ENCODE data around the gene ATP11A. TPM values are rescaled to one million over a fixed set of nuclear protein-coding genes. Genes with fewer than 3 reads are reported as not detected.

Gene ATP11A
- total and polyA plus RNA-seq, 10 of the 15 experiments (the other 5 are each of a cell fraction or from before 2014, with no cell fraction given), result 1.4 to 69.6 (median 14.4) TPM

DNA sequence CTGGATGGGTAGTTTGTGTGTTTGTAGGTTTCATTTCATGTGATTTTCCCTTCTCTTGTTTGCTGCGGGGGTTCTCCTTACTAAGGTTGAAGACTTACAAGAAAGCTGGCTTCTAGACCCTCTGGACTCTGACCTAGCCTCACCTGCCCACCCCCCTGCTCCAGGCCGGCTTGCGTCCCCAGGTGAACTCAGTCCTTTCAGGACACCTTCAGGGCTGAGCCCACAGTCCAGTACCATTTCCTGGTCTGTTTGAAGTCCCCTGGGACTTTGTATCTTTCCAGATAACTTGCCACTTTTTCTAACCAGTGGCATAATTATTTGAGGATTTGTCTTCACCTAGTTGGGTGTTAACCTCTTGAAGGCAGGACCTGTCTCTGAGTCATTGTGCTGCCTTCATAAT lies 227.9 kb downstream of the ATP11A start:
- Histone ChIP-seq H3K9me3 (replicated peaks; ENCODE audit: control insufficient read depth, insufficient read depth, low read length) (no peaks in the 10 kb centered on the region), H4K20me1 (ENCODE audit: control insufficient read depth, insufficient read depth) (no peaks in the 10 kb centered on the region), H3K4me2 (ENCODE audit: control insufficient read depth, insufficient read depth) (no peak overlapping the region), H3K27ac (ENCODE audit: control insufficient read depth, insufficient read depth) (no peak overlapping the region), H3K4me3 (no peak overlapping the region), H3K79me2 (ENCODE audit: control insufficient read depth, insufficient read depth, low read length) (no peaks in the 10 kb centered on the region), H2AFZ (ENCODE audit: control insufficient read depth, low read depth, low read length) (no peak overlapping the region), H3K36me3 (ENCODE audit: control insufficient read depth in 2 of 2, insufficient read depth in 2 of 2, low read length in 1 of 2) (no peaks in the 10 kb centered on the region), H3K9ac (ENCODE audit: control insufficient read depth, insufficient read depth, low read length) (no peak overlapping the region), H3K4me1 (ENCODE audit: control insufficient read depth, insufficient read depth, low read length) (no peaks in the 10 kb centered on the region), H3K27me3 (replicated peaks in 1 of 2; ENCODE audit: control insufficient read depth in 2 of 2, insufficient read depth in 2 of 2, low read length in 1 of 2) (no peaks in the 10 kb centered on the region; a peak in 1 of 4 replicates)
- 52% methylated on average over 3 of the region's 3 CpGs for WGBS (ENCODE audit: insufficient coverage, insufficient replicate concordance, low lambda C conversion rate, missing lambda C conversion rate)
- BruUV-seq (replicated peaks), result no TSS peak
- DNase-seq (ENCODE audit: low read depth, low spot score), result no peak
- no peak for FAIRE-seq
- ATAC-seq, result no peak
- in situ Hi-C loops (cut with MboI), result no loop called here
- intact Hi-C loops (cut with micrococcal nuclease; ENCODE audit: unreplicated experiment), result no loop called here
- ChIA-PET CTCF (no interaction called here), POLR2A (no interaction called here), SMC1A (ENCODE audit: uncharacterized antibody, unreplicated experiment) (interaction anchor here (0.9 kb wide), 1 partner anchor 337 kb away, joined by 3 read pairs; no protein-coding TSS in a partner anchor), RAD21 (ENCODE audit: unreplicated experiment) (no interaction called here)
- TF ChIP-seq, protein P1, sequence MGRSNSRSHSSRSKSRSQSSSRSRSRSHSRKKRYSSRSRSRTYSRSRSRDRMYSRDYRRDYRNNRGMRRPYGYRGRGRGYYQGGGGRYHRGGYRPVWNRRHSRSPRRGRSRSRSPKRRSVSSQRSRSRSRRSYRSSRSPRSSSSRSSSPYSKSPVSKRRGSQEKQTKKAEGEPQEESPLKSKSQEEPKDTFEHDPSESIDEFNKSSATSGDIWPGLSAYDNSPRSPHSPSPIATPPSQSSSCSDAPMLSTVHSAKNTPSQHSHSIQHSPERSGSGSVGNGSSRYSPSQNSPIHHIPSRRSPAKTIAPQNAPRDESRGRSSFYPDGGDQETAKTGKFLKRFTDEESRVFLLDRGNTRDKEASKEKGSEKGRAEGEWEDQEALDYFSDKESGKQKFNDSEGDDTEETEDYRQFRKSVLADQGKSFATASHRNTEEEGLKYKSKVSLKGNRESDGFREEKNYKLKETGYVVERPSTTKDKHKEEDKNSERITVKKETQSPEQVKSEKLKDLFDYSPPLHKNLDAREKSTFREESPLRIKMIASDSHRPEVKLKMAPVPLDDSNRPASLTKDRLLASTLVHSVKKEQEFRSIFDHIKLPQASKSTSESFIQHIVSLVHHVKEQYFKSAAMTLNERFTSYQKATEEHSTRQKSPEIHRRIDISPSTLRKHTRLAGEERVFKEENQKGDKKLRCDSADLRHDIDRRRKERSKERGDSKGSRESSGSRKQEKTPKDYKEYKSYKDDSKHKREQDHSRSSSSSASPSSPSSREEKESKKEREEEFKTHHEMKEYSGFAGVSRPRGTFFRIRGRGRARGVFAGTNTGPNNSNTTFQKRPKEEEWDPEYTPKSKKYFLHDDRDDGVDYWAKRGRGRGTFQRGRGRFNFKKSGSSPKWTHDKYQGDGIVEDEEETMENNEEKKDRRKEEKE (IDR thresholded peaks at IDR 0.05), result no peak
- TF ChIP-seq NR2C1 (IDR thresholded peaks at IDR 0.05), result no peak
- TF ChIP-seq, protein P2, sequence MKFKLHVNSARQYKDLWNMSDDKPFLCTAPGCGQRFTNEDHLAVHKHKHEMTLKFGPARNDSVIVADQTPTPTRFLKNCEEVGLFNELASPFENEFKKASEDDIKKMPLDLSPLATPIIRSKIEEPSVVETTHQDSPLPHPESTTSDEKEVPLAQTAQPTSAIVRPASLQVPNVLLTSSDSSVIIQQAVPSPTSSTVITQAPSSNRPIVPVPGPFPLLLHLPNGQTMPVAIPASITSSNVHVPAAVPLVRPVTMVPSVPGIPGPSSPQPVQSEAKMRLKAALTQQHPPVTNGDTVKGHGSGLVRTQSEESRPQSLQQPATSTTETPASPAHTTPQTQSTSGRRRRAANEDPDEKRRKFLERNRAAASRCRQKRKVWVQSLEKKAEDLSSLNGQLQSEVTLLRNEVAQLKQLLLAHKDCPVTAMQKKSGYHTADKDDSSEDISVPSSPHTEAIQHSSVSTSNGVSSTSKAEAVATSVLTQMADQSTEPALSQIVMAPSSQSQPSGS (IDR thresholded peaks at IDR 0.05; ENCODE audit: low read length), result no peak
- TF ChIP-seq, protein P3, sequence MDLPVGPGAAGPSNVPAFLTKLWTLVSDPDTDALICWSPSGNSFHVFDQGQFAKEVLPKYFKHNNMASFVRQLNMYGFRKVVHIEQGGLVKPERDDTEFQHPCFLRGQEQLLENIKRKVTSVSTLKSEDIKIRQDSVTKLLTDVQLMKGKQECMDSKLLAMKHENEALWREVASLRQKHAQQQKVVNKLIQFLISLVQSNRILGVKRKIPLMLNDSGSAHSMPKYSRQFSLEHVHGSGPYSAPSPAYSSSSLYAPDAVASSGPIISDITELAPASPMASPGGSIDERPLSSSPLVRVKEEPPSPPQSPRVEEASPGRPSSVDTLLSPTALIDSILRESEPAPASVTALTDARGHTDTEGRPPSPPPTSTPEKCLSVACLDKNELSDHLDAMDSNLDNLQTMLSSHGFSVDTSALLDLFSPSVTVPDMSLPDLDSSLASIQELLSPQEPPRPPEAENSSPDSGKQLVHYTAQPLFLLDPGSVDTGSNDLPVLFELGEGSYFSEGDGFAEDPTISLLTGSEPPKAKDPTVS (IDR thresholded peaks at IDR 0.05; ENCODE audit: low read depth, low read length), result no peak
- TF ChIP-seq ZBED1 (IDR thresholded peaks at IDR 0.05; ENCODE audit: borderline replicate concordance), result no peak
- TF ChIP-seq NFYA (IDR thresholded peaks at IDR 0.05; ENCODE audit: borderline replicate concordance, low read depth, low read length), result no peak
- TF ChIP-seq, protein P4, sequence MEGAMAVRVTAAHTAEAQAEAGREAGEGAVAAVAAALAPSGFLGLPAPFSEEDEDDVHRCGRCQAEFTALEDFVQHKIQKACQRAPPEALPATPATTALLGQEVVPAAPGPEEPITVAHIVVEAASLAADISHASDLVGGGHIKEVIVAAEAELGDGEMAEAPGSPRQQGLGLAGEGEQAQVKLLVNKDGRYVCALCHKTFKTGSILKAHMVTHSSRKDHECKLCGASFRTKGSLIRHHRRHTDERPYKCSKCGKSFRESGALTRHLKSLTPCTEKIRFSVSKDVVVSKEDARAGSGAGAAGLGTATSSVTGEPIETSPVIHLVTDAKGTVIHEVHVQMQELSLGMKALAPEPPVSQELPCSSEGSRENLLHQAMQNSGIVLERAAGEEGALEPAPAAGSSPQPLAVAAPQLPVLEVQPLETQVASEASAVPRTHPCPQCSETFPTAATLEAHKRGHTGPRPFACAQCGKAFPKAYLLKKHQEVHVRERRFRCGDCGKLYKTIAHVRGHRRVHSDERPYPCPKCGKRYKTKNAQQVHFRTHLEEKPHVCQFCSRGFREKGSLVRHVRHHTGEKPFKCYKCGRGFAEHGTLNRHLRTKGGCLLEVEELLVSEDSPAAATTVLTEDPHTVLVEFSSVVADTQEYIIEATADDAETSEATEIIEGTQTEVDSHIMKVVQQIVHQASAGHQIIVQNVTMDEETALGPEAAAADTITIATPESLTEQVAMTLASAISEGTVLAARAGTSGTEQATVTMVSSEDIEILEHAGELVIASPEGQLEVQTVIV (IDR thresholded peaks at IDR 0.05; ENCODE audit: borderline replicate concordance, partially characterized antibody), result no peak
- TF ChIP-seq YY1 (IDR thresholded peaks at IDR 0.05; ENCODE audit: low read depth, low read length), result no peak
- no peak for TF ChIP-seq ZNF384 (IDR thresholded peaks at IDR 0.05; ENCODE audit: borderline replicate concordance, low read depth, low read length)
- TF ChIP-seq HDAC6 (IDR thresholded peaks at IDR 0.05; ENCODE audit: unreplicated experiment), result no peak

All from GM12878 (cell line).